HL-60 (cell line): Measurements from ENCODE around the gene FAM78A.

Experiments
- DNase-seq, 2 experiments: peaks; one replicate each; pipeline ENCODE4 v3.0.0-alpha.2; 2010 to 2020; ENCODE audit warnings: low read depth in 1 of 2, low spot score in 1 of 2
- H3K27ac ChIP-seq: fragments of 250-450 bp; sonication (Bioruptor Pico); replicated peaks from 2 replicates; pipeline ENCODE4 v1.5.1; 2020; ENCODE audit warnings: mild to moderate bottlenecking, moderate library complexity
- H3K27me3 ChIP-seq: fragments of 250-450 bp; sonication (Bioruptor Pico); 2 replicates; pipeline ENCODE4 v1.5.1; 2021; ENCODE audit warnings: mild to moderate bottlenecking, moderate library complexity; ENCODE audit not compliant: insufficient read depth, poor library complexity, severe bottlenecking
- H3K4me3 ChIP-seq: replicated peaks from 2 replicates; pipeline ENCODE4 v1.5.1; 2011; ENCODE audit warnings: mild to moderate bottlenecking, control low read depth, low read length; ENCODE audit not compliant: insufficient read depth
- CTCF ChIP-seq: IDR thresholded peaks from one replicate; pipeline ENCODE4 v1.5.1; 2011; ENCODE audit warnings: low read length, control low read depth, inconsistent platforms; ENCODE audit not compliant: insufficient read depth
- GABPA ChIP-seq: IDR thresholded peaks from 2 replicates; pipeline ENCODE4 v1.6.1; 2012; ENCODE audit warnings: low read depth
- POLR2AphosphoS5 ChIP-seq: IDR thresholded peaks from 2 replicates; pipeline ENCODE4 v1.6.1; 2012; ENCODE audit warnings: low read depth
- REST ChIP-seq: IDR thresholded peaks from 2 replicates; pipeline ENCODE4 v1.6.1; 2012; ENCODE audit warnings: low read depth; ENCODE audit not compliant: insufficient replicate concordance
- SPI1 ChIP-seq: IDR thresholded peaks from 2 replicates; pipeline ENCODE4 v1.6.1; 2012; ENCODE audit warnings: low read depth, mild to moderate bottlenecking, borderline replicate concordance

Gene FAM78A

DNA sequence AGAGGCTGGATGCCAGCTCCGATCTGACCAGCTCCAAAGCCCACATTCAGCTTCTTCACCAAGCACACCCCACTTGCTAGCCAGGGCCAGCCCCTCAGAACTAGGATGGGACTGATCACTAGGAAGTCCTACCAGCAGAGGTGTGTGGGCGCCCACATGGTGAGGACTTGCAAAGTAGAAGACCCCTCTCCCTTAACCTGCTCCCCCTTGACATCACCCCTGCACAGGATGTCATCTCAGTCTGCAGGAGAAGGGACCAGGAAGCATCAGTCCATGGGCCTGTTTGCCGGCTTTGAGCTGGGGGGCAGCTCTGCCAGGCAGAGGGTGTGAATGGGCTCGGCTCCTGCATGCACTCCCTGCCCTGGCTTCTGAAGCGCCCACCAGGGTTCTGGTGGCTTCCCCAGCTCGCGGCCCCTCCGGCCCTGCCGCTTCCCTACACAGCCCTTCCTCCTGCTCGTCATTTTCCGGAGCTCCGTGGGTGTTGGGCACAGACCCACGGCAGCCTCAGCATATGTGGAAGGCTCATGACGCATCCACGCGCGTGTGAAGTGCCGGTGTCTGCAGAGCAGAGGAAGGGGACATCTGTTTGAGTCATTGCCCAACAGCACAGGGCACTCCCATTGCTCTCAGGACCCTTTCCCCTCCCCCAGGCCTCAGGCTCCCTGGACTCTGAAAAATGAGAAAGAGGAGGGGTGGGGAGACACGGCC lies 3.7 kb upstream of the FAM78A start:
- H3K27ac ChIP-seq = no peak overlapping the region
- TF ChIP-seq SPI1 (no peak), GABPA (no peak), CTCF (no peak), REST (no peak), POLR2AphosphoS5 (no peak)
- H3K4me3 ChIP-seq = no peak overlapping the region
- DNase-seq = no peak
- H3K27me3 ChIP-seq = peaks cover 14% of the 10 kb centered on the region

GRCh38 chr9:131279196-131279862 lies 3.0 kb upstream of the FAM78A start:
- TF ChIP-seq GABPA (no peak), CTCF (no peak), POLR2AphosphoS5 (no peak), REST (no peak), SPI1 (no peak)
- peak overlapping the region; percentile 52; the same call in 1 of the 2 replicates for H3K27ac ChIP-seq
- no peak for DNase-seq
- H3K4me3 ChIP-seq = no peak overlapping the region
- H3K27me3 ChIP-seq = peaks cover 14% of the 10 kb centered on the region

DNA sequence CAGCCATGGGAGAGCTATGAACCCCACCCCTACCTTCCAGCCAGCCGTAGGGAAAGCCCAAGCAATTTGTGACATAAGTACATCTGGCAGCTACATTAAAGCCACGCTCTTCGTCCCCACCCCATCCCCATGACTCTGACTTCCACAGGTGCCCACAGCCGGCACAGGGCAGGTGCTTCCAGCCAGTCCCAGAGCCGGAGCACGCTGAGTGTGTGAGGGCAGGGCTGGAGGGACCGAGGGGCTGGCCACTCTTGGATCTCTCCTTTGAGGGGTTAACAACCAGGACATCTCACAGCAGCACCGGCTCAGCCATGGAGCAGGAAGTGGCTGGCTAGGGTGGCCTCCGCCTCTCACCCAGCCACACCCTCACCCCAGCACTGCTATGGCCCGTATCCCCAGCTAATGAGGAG lies 2.4 kb upstream of the FAM78A start:
- Histone ChIP-seq H3K27me3 (peaks cover 14% of the 10 kb centered on the region), H3K27ac (peak overlapping the region; percentile 52), H3K4me3 (no peak overlapping the region)
- peak in 1 of 2 experiments; percentile 29 for DNase-seq
- TF ChIP-seq SPI1 (no peak), POLR2AphosphoS5 (no peak), CTCF (no peak), GABPA (no peak), REST (no peak)
